HG02588 (cell line): Measurements from ENCODE around the gene FCN2.
A peak's percentile ranks its signal among the peaks of the same experiment; 100 is the strongest.
"Not testable (repeated sequence)": the region's sequence is repeated elsewhere in the genome, so short reads cannot be mapped to it uniquely, and the experiment has no call there.

Experiments
- ATAC-seq: cut with Tn5 transposase; IDR thresholded peaks from one replicate; pipeline ENCODE4 v1.9.1; 2021; ENCODE audit warnings: mild to moderate bottlenecking, moderate library complexity; ENCODE audit not compliant: unreplicated experiment

FCN2 gene

GRCh38 chr9:134846699-134847098, 33.9 kb upstream of the FCN2 start:
- ATAC-seq, result no peak

GRCh38 chr9:134847138-134847537, 33.5 kb upstream of the FCN2 start:
- no peak for ATAC-seq

GRCh38 chr9:134847752-134848432, 32.7 kb upstream of the FCN2 start:
- no peak for ATAC-seq

GRCh38 chr9:134848504-134848903, 32.1 kb upstream of the FCN2 start:
- ATAC-seq, result no peak

GRCh38 chr9:134850611-134851010, 30.0 kb upstream of the FCN2 start:
- ATAC-seq, result no peak

GRCh38 chr9:134851020-134851419, 29.6 kb upstream of the FCN2 start:
- ATAC-seq, result no peak

GRCh38 chr9:134852906-134853654, 27.5 kb upstream of the FCN2 start:
- ATAC-seq, result no peak

- ATAC-seq, result no peak
These were observed 26.7 kb upstream of the FCN2 start for GRCh38 chr9:134853893-134854292.

- no peak for ATAC-seq
These were observed 26.0 kb upstream of the FCN2 start for GRCh38 chr9:134854541-134854981.

GRCh38 chr9:134855231-134855899, 25.2 kb upstream of the FCN2 start:
- no peak for ATAC-seq

GRCh38 chr9:134855900-134856377, 24.7 kb upstream of the FCN2 start:
- ATAC-seq, result no peak

GRCh38 chr9:134857451-134857850, 23.2 kb upstream of the FCN2 start:
- not testable (repeated sequence) for ATAC-seq

GRCh38 chr9:134858051-134858841, 22.4 kb upstream of the FCN2 start:
- peak; percentile 72 for ATAC-seq

- no peak for ATAC-seq
These were observed 20.1 kb upstream of the FCN2 start for GRCh38 chr9:134860510-134860909.

- no peak for ATAC-seq
These were observed 18.8 kb upstream of the FCN2 start for GRCh38 chr9:134861595-134862334.

GRCh38 chr9:134863306-134863902, 17.2 kb upstream of the FCN2 start:
- ATAC-seq, result no peak

- no peak for ATAC-seq
These were observed 16.4 kb upstream of the FCN2 start for GRCh38 chr9:134863941-134864820.

GRCh38 chr9:134864821-134865190, 15.8 kb upstream of the FCN2 start:
- no peak for ATAC-seq
